GM06990 (cell line): Measurements from ENCODE around the gene MAPKAPK2.

Experiments
- DNase-seq: peaks from one replicate; pipeline ENCODE4 v3.0.0-alpha.2; 2011; ENCODE audit not compliant: insufficient read length; ENCODE audit errors: extremely low read depth
- H3K27me3 ChIP-seq: replicated peaks from 2 replicates; pipeline ENCODE4 v1.6.0; 2011; ENCODE audit warnings: low read length; ENCODE audit not compliant: control insufficient read depth, insufficient read depth
- H3K36me3 ChIP-seq: 2 replicates; pipeline ENCODE4 v1.5.1; 2011; ENCODE audit warnings: low read length; ENCODE audit not compliant: control insufficient read depth, insufficient read depth
- H3K4me3 ChIP-seq: replicated peaks from 2 replicates; pipeline ENCODE4 v1.5.1; 2011; ENCODE audit warnings: low read depth, mild to moderate bottlenecking, control low read depth, low read length
- TF ChIP-seq, protein P1 (sequence below): IDR thresholded peaks from 2 replicates; pipeline ENCODE4 v1.5.1; 2011; ENCODE audit warnings: low read length, control low read depth, mild to moderate bottlenecking, inconsistent platforms; ENCODE audit not compliant: insufficient read depth, poor library complexity, severe bottlenecking

Gene MAPKAPK2

DNA sequence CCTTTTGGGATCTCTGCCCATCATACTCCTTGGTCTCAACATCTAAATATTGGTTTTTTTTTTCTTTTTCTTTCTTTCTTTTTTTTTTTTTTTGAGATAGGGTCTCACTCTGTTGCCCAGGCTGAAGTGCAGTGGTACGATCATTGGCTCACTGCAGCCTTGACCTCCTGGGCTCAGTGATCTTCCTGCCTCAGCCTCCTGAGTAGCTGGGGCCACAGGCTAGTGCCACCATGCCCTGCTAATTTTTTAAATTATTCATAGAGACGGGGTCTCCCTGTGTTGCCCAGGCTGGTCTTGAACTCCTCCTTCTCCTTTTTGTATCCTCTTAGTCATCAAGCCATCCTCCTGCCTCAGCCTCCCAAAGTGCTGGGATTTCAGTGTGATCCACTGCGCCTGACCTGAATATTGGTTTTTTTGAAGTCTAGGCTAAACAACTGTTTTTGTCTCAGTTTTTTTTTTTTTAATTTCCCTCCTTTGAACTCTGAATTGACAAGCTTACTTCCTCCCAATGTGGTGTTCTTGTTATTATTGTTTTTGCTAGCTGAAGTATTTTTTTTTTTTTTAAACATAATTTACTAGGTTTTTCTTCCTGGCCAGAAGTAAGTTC is 30.9 kb downstream of the MAPKAPK2 start:
- no peak for DNase-seq
- Histone ChIP-seq H3K4me3 (no peak overlapping the region), H3K36me3 (no peaks in the 10 kb centered on the region), H3K27me3 (no peaks in the 10 kb centered on the region)
- TF ChIP-seq, protein P1, sequence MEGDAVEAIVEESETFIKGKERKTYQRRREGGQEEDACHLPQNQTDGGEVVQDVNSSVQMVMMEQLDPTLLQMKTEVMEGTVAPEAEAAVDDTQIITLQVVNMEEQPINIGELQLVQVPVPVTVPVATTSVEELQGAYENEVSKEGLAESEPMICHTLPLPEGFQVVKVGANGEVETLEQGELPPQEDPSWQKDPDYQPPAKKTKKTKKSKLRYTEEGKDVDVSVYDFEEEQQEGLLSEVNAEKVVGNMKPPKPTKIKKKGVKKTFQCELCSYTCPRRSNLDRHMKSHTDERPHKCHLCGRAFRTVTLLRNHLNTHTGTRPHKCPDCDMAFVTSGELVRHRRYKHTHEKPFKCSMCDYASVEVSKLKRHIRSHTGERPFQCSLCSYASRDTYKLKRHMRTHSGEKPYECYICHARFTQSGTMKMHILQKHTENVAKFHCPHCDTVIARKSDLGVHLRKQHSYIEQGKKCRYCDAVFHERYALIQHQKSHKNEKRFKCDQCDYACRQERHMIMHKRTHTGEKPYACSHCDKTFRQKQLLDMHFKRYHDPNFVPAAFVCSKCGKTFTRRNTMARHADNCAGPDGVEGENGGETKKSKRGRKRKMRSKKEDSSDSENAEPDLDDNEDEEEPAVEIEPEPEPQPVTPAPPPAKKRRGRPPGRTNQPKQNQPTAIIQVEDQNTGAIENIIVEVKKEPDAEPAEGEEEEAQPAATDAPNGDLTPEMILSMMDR = no peak

DNA sequence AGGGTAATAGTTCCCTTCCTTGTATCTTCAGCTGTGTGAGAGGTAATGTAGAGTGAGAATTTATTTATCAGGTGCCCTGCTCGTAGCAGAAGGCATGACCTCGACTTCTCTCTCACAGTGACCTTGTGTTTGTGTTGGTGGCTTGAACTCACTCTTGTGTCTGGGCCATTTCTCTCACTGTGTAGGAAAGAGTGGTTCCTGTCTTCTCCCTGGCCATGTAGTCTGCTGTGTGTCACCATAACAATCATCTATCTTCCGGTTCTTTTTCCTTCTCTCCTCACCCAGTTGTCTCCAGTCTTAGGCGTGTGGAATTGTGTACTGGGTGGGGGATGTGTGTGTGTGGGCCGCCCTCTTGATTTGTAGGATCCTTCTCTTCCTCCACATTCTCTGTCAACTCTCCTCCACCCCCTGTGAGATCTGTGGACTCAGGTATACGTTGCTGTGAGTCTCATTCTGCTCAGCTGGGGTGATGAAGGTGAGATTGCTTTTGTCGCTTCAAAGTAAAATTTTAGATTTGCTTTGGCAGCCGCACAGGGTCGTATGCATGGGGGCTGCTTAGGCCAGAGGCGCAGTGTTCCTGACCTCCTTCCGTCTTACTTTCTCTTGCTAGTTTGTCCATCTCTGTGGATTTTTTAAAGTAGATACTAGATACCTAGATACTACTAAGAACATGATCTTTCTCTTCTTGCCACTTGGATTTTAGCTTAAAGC is 31.6 kb downstream of the MAPKAPK2 start:
- H3K36me3 ChIP-seq = no peaks in the 10 kb centered on the region
- TF ChIP-seq, protein P1 = no peak
- no peak for DNase-seq
- no peak overlapping the region for H3K4me3 ChIP-seq
- no peaks in the 10 kb centered on the region for H3K27me3 ChIP-seq

DNA sequence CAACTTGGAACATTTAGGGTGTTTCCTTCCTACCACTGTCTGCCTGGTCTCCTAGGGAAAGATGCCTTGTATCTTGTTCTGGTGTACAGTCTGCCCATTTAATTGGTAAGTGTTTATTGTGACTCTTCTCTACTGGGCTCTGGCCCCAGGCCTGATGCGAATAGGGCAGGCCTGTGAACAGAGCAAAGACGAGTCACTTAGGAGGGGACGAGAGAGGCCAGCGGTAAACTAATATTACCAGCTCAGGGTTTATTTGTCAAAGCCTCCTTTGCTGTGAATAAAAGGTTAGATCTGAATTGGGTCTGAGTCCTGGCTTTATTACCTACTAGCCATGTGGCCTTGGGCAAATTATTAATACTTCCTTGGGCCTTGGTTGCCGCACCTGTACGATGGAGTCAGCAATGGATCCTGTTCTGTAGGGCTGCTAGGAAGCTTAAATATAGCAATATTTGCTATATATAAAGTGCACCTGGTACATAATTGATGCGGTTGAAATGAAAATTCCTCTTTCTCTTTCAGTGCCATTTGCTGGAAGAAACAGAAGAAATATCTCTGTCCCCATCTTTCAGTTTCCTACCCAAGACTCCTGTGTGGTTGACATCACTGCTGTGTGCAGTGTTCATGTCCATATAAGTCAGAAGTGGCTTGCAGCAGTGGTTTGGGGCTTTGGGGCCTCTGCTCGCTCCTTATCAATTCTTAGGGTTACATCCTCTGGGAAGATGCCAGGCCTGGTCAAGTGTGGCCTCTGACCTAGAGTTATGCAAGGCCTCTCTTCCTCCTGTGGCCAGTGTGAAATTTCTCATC is 32.4 kb downstream of the MAPKAPK2 start:
- no peaks in the 10 kb centered on the region for H3K36me3 ChIP-seq
- TF ChIP-seq, protein P1 = no peak
- H3K27me3 ChIP-seq = no peaks in the 10 kb centered on the region
- DNase-seq = no peak
- H3K4me3 ChIP-seq = no peak overlapping the region

DNA sequence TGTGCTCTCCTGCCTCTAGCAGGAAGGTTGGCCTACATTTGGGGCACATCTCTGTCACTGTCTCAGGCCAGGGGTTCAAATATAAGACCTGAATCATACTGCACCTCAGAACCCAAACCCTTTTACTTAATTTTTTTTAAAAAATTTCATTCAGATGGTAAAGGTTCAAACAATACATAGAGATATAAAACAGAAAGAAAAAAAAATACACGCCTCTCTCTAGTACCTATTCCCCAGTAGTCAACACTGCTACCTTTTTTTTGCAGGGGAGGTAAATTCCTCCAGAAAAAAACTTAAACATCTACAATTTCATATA is 32.9 kb downstream of the MAPKAPK2 start:
- H3K36me3 ChIP-seq = no peaks in the 10 kb centered on the region
- DNase-seq = no peak
- no peak overlapping the region for H3K4me3 ChIP-seq
- no peaks in the 10 kb centered on the region for H3K27me3 ChIP-seq
- TF ChIP-seq, protein P1 = no peak

DNA sequence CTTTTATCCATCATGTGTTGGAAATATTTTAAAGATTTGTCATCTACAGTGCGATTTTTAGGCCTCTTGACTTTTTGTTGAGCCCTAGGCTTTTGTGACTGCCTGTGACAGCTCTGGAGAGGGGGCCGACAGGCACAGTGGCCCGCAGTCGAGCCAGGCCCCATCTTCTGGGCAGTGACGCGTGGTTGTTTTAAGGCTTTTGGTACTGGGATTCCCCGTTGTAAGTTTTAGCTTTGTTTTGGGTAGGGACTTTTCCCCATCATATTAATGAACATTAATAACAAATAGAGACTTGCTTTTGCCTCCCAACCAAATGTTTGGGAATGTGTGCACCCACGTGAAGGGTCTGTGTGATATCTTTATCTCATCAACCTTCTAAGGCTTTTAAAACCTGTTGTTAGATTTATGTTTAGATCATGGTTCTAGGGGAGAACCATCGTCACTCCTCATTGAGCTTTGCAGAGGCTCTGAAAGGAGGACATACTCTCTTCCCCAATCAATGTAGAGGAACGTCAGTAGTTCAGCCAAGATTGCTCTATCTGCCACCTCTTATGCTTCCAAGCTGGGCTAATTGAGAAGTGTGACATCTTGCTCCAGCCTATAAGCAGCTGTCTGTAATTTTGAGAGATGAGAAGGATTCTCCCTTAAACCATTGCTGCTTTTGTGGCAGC is 34.6 kb downstream of the MAPKAPK2 start:
- Histone ChIP-seq H3K4me3 (no peak overlapping the region), H3K36me3 (no peaks in the 10 kb centered on the region), H3K27me3 (no peaks in the 10 kb centered on the region)
- TF ChIP-seq, protein P1 = no peak
- no peak for DNase-seq
